ENCODE measurements around the gene CCL25. TPM values are rescaled to one million over a fixed set of nuclear protein-coding genes. Genes with fewer than 3 reads are reported as not detected.
A peak's percentile ranks its signal among the peaks of the same experiment; 100 is the strongest.

Gene CCL25
- total RNA-seq, 1 donor from 2014 or later: not detected

- DNase-seq (ENCODE audit: low spot score): no peak
Measured at GRCh38 chr19:8044018-8044417, 8.5 kb upstream of the CCL25 start.

GRCh38 chr19:8045872-8046568, 6.5 kb upstream of the CCL25 start:
- no peak for DNase-seq (ENCODE audit: low spot score)

GRCh38 chr19:8046569-8047165, 5.9 kb upstream of the CCL25 start:
- no peak for DNase-seq (ENCODE audit: low spot score)

- peak; percentile 91 for DNase-seq (ENCODE audit: low spot score)
Measured at GRCh38 chr19:8050274-8051096, 2.1 kb upstream of the CCL25 start.

- DNase-seq (ENCODE audit: low spot score): no peak
Measured at GRCh38 chr19:8054169-8054568, 1.6 kb downstream of the CCL25 start.

- DNase-seq (ENCODE audit: low spot score): no peak
Measured at GRCh38 chr19:8056533-8056932, 4.0 kb downstream of the CCL25 start.

GRCh38 chr19:8057545-8058270, 5.1 kb downstream of the CCL25 start:
- DNase-seq (ENCODE audit: low spot score): no peak

- DNase-seq (ENCODE audit: low spot score): no peak
Measured at GRCh38 chr19:8064911-8065874, 12.6 kb downstream of the CCL25 start.

- no peak for DNase-seq (ENCODE audit: low spot score)
Measured at GRCh38 chr19:8065875-8066261, 13.3 kb downstream of the CCL25 start.

GRCh38 chr19:8069096-8069973, 16.8 kb downstream of the CCL25 start:
- no peak for DNase-seq (ENCODE audit: low spot score)

GRCh38 chr19:8071912-8072311, 19.4 kb downstream of the CCL25 start:
- DNase-seq (ENCODE audit: low spot score): no peak

GRCh38 chr19:8074501-8074900, 21.9 kb downstream of the CCL25 start:
- DNase-seq (ENCODE audit: low spot score): no peak

GRCh38 chr19:8075158-8076074, 22.9 kb downstream of the CCL25 start:
- no peak for DNase-seq (ENCODE audit: low spot score)

- no peak for DNase-seq (ENCODE audit: low spot score)
Measured at GRCh38 chr19:8079988-8080387, 27.4 kb downstream of the CCL25 start.

GRCh38 chr19:8080832-8081231, 28.3 kb downstream of the CCL25 start:
- DNase-seq (ENCODE audit: low spot score): no peak

- no peak for DNase-seq (ENCODE audit: low spot score)
Measured at GRCh38 chr19:8081569-8082550, 29.3 kb downstream of the CCL25 start.

GRCh38 chr19:8083141-8083540, 30.6 kb downstream of the CCL25 start:
- DNase-seq (ENCODE audit: low spot score): no peak

Data from mesenteric fat pad (tissue), 1 donor.